GM18873 (cell line): ENCODE results near the gene TSPEAR.

ENCODE experiments used
- ATAC-seq: cut with Tn5 transposase; IDR thresholded peaks from one replicate; pipeline ENCODE4 v1.9.1; 2021; ENCODE audit warnings: mild to moderate bottlenecking, moderate library complexity, moderate number of reproducible peaks; ENCODE audit not compliant: unreplicated experiment, low FRiP score

Gene TSPEAR

GRCh38 chr21:44742418-44743153, 31.2 kb upstream of the TSPEAR start:
- no peak for ATAC-seq

GRCh38 chr21:44741921-44742320, 30.5 kb upstream of the TSPEAR start:
- ATAC-seq = no peak

DNA sequence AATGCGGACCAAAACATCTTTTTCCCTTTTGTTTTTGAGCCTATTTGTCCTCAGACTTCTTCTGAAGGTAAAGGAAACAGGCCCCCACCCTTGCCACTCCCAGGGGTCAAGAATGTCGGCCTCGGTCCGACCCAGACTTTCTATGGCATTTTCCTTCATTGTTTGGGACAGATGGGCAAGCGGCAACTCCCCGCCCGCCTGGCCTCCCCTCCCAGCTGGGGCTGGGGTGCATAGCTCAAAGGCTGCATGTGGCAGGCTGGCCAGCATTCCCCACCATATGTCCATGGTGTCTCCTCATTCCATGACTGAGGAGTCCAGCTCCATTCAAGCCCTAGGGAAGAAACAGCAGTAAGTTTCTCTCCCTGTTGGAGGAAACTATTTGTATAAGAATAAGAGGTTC, 29.4 kb upstream of the TSPEAR start:
- ATAC-seq = no peak

DNA sequence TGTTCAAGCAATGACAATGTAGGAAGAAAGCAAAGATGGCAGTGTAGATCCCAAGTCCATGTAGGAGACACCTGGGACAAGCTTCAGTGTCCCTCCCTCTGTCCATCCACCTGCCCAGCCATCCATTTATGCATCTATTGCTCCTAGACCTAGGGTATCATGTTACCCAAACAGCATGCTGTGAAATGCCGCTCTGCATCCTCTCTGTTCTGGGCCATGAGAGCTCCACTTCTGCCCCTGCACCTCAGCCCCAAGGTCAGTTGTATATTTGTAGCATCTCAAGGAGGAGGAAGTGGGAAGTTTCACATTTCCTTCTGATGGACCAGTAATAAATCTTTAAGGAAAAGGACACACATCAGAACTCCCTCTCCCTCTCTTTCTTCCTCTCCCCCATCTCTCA, 27.9 kb upstream of the TSPEAR start:
- ATAC-seq = no peak

DNA sequence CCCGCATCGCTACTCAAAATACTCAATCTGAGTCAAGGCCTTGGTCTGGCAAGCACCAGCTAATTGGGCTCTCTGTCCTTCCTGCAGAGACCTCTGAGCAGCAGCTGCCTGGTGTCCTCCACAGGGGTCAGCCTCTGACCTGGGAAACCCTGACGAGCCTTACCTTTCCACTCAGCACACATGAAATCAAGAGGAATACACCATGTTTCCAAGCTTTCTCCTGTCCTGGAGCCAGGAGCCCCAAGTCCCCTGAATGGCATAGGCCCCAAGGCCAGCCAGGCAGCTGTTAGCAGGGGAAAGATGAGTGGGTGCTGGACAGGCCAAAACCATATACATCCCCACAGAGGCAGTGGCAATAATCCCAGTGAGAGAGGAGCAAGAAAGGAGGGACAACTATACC, 27.2 kb upstream of the TSPEAR start:
- ATAC-seq = no peak

- ATAC-seq = no peak
Observed at GRCh38 chr21:44737706-44738354, 26.5 kb upstream of the TSPEAR start.

- no peak for ATAC-seq
Observed at GRCh38 chr21:44736291-44737004, 25.1 kb upstream of the TSPEAR start.

GRCh38 chr21:44735821-44736220, 24.4 kb upstream of the TSPEAR start:
- no peak for ATAC-seq

- ATAC-seq = no peak
Observed at GRCh38 chr21:44734841-44735240, 23.5 kb upstream of the TSPEAR start.

DNA sequence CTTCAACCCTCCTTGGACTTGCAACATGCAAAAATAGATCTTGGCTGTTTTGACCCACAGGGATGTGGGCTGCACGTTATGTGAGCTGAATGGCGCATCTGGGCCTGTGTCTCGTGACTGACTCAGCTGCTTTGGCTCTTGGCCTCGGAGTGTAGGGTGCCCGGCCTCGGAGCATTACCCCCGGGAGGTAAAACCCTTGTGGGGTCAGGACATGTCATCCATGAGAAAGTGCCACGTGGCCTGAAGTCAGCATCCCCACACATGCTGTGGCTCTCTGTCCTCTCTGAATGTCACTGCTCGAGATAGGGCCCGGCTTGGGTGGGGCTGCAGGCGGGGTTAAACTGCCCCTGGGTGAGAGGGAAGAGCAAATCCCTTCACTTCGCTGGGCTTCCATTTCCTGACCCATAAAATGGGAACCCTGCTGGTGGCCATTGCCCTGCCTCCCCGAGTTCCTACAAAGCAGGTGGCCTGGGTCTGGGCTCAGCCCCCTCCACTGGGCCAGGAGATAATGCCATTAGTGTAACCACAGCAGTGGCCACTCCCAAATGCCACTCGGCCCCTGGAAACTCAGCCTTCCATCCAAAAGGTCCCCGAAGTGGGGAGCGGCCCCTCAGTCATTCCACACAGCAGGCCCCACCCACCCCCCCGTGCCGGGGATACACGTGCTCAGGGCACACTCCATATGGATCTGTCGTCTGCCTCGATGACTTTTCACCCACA, 22.8 kb upstream of the TSPEAR start:
- no peak for ATAC-seq

DNA sequence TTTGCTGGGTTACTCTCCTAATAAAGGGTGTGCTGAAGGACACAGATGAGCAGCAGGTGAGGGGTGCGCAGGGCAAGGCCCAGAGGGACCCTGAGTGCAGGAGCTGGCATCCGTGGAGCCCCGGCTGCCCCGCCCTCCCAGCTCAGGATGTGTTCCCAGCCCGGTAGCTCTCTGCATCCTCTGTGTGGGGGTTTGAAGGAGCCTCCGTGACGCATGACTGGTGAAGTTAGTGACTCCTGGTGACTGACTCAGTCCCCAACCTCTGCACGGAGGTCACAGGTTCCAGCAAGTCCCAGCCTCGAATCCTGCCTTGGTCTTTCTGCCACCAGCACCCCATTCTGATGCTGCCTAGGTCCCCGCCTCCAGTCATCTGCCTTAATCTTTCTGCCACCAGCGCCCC, 21.6 kb upstream of the TSPEAR start:
- ATAC-seq = no peak

GRCh38 chr21:44732263-44732662, 20.9 kb upstream of the TSPEAR start:
- ATAC-seq = no peak

DNA sequence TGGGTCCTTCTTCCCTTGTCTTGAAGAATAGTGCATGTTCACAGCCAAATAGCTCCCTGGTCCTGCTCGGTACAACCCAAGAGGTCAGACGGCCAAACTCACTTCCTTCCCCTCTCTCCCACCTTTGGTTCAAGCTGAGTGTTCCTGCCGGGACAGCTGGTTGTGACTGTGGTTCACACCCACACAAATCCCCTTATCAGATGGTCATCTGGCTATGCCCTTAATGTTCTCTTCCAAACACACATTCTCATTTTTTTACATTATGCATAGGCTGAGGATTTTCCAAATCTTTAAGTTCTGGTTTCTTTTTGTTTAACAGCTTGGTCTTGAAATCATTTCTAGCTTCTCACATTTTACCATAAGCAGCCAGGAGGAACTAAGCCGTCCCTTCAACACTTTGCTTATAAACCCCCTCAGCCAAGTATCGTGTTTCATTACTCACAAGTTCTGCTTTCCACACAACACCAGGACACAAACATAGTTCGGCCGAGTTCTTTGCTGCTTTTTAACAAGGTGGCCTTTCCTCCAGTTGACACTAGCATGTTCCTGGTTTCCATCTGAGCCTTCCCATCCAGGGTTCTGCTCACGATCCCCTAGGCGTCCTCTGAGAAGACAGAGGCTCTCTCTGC, 19.7 kb upstream of the TSPEAR start:
- ATAC-seq = no peak

DNA sequence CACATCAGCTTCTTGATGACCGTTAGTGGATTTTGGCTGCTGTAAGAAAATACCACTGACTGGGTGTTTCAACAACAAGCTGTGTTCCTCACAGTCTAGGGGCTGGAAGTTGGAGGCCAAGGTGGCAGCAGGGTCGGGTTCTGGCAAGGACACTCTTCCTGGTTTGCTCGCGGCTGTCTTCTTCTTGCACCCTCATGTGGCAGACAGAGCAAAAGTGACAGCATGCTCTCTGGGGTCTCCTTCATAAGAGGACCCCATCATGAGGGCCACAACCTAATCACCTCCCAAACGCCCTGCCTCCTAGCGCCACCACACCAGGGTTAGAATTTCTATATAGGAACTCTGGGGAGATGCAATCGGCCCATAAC, 18.6 kb upstream of the TSPEAR start:
- ATAC-seq = no peak

DNA sequence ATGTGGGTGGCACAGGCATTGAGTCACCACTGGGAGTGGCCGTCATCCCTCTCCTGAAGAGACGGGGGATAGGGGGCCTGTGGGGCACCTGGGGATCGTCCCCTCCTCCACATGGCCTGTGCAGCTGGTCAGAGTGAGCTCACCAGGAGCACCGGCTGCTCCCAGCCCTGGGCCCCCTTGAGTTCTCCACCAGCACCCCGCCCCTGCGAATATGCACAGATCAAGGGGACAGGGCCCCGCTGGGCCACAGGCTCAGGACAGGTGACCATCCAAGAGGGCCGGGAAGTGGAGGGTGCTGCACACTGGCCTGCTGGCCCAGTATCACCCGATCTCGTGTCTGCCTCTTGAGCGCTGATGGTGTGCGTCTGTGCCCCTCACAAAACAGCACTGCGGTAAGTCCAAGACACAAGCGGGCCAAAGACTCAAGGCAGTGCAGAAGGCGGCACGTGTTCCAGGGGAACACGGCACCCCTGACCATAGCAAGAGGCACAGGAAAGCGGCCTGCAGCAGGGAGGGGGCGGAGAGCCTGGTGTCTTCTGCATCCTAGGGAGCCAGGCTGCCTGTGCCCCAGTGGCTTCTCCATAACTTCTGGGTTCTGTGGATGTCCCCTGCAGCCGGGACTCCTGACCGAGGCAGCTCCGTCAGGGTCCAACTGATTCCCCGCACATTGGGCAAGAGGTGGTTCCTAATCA, 18.1 kb upstream of the TSPEAR start:
- ATAC-seq = no peak

DNA sequence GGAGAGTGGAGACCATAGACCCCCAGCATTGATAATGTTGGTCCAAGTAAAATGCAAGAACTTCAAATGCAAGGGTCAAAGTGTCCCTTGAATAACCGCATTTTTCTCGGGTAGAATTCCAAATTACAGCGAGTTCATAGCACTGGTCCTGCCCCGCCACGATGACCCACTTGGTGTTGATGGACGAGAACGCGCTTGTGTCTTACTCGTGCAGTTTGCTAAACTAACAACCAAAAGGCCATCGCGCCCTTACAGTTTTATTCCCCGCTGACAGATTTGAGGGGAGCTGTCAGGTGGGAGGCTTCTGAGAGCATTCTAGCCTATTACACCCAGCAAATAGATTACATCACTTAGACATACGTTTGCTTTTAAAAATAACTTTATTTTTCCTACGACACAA, 17.3 kb upstream of the TSPEAR start:
- no peak for ATAC-seq

DNA sequence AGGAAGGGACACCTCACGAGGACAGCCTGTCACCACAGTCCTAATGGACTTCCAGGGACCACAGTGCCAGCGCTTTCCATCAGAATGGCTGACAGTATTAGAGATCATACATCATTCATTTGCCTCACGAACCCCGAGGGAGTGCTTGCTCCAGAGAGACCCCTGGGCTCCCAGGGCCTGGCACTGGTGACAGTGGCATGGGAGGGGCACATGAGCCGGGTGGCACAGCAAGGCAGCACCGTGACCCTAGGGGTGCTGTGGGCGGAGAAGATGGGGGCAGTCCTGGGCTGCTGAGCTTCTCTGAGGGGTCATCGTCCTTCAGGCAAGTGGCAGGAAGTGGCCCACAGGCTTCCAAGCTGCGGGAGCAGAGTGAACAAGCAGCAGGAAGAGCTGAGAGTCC, 16.4 kb upstream of the TSPEAR start:
- no peak for ATAC-seq

DNA sequence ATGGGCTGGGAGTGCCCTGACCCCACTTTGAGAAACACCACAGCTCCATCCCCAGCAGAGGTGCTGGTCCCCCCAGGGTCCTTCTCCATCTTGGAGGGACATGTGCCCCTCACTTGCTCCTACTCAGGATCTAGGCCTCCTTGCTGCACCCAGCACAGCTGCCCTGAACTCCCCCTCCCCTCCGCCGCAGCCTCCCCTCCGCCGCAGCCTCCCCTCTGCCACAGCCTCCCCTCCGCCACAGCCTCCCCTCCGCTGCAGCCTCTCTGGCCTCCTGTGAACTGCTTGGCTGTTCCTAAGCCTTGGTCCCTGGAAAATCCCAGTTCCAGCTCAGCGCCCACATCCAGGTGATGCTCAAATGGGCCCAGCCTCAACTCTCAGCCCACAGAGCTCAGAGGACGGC, 15.9 kb upstream of the TSPEAR start:
- no peak for ATAC-seq

DNA sequence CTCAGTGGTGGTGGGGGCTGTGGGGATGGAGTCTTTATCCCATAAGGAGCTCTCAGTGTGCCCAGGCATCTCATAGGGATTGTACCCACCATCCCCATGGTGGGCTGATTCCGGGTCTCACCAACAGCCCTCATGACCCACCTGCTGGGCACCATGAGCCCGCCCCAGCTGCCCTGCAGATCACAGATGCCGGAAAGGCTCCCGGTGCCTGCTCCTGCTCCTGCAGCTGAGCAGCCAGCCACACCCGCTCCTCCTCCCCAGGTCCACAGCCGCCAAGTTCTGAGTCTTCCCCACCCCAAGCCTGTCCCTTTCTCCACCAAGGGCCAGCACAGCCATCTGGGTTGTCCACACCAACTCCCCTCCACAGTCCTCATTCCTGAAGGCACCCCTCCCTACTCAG, 15.5 kb upstream of the TSPEAR start:
- no peak for ATAC-seq

GRCh38 chr21:44724926-44725325, 13.6 kb upstream of the TSPEAR start:
- no peak for ATAC-seq
